GM12872 (cell line): ENCODE results near the gene PBX1.

Source experiments
- CTCF ChIP-seq: IDR thresholded peaks from 3 replicates; pipeline ENCODE4 v1.5.1; 2011; ENCODE audit warnings: low read depth, mild to moderate bottlenecking, low read length, moderate library complexity; ENCODE audit not compliant: insufficient read depth

The PBX1 gene

GRCh38 chr1:164635059-164635802 is 76.2 kb downstream of the PBX1 start:
- no peak for TF ChIP-seq CTCF

- no peak for TF ChIP-seq CTCF
Measured at GRCh38 chr1:164635803-164636731, 77.1 kb downstream of the PBX1 start.

GRCh38 chr1:164636757-164637156 is 77.8 kb downstream of the PBX1 start:
- no peak for TF ChIP-seq CTCF

GRCh38 chr1:164637461-164638375 is 78.7 kb downstream of the PBX1 start:
- TF ChIP-seq CTCF: no peak

GRCh38 chr1:164638492-164639202 is 79.7 kb downstream of the PBX1 start:
- TF ChIP-seq CTCF: no peak

GRCh38 chr1:164640686-164641352 is 81.8 kb downstream of the PBX1 start:
- no peak for TF ChIP-seq CTCF
